Endothelial cell (in vitro differentiated cells): ENCODE measurements around the gene FRK. TPM values are rescaled to one million over a fixed set of nuclear protein-coding genes. Genes with fewer than 3 reads are reported as not detected.
"Not testable (repeated sequence)": the region's sequence is repeated elsewhere in the genome, so short reads cannot be mapped to it uniquely, and the experiment has no call there.

ENCODE experiments used
- DNase-seq: peaks from one replicate; pipeline ENCODE4 v3.0.0; 2021; ENCODE audit warnings: low spot score
- H3K27ac Mint-ChIP-seq: one replicate; pipeline ENCODE4 v1.8.0; 2021; ENCODE audit warnings: mixed read lengths, inconsistent platforms; ENCODE audit not compliant: unreplicated experiment
- H3K27me3 Mint-ChIP-seq: one replicate; pipeline ENCODE4 v1.8.0; 2021; ENCODE audit warnings: mild to moderate bottlenecking, moderate library complexity, mixed read lengths, inconsistent platforms; ENCODE audit not compliant: unreplicated experiment
- H3K36me3 Mint-ChIP-seq: one replicate; pipeline ENCODE4 v1.8.0; 2021; ENCODE audit warnings: mild to moderate bottlenecking, low read depth, mixed read lengths, inconsistent platforms; ENCODE audit not compliant: unreplicated experiment
- H3K4me1 Mint-ChIP-seq: one replicate; pipeline ENCODE4 v1.8.0; 2021; ENCODE audit warnings: mild to moderate bottlenecking, mixed read lengths, inconsistent platforms; ENCODE audit not compliant: unreplicated experiment
- H3K4me3 Mint-ChIP-seq: one replicate; pipeline ENCODE4 v1.8.0; 2021; ENCODE audit warnings: mild to moderate bottlenecking, mixed read lengths, inconsistent platforms; ENCODE audit not compliant: unreplicated experiment
- H3K9me3 Mint-ChIP-seq: one replicate; pipeline ENCODE4 v1.8.0; 2021; ENCODE audit warnings: mixed read lengths, inconsistent platforms; ENCODE audit not compliant: unreplicated experiment
- CTCF ChIP-seq: fragments of 200-600 bp; sonication (generic); IDR thresholded peaks from one replicate; pipeline ENCODE4 v1.5.0; 2021; ENCODE audit warnings: antibody characterized with exemption; ENCODE audit not compliant: unreplicated experiment
- total RNA-seq: library from RNA; stranded (reverse); fragmentation: NEBNext Ultra II Directional; extraction: Animal tissue kit (Norgen Biotek cat#: 25700); gene quantifications from one replicate; pipeline ENCODE4 v1.2.1, GENCODE V29; 2021; ENCODE audit not compliant: unreplicated experiment

The FRK gene
- total RNA-seq, 1 donor from 2014 or later, result 0.08 TPM

GRCh38 chr6:116047173-116047933 is 13.3 kb downstream of the FRK start:
- no peaks in the 10 kb centered on the region for H3K9me3 Mint-ChIP-seq
- peaks cover 3% of the 10 kb centered on the region for H3K27me3 Mint-ChIP-seq
- no peak for TF ChIP-seq CTCF
- no peak overlapping the region for H3K4me3 Mint-ChIP-seq
- no peak for DNase-seq
- no peaks in the 10 kb centered on the region for H3K4me1 Mint-ChIP-seq
- no peaks in the 10 kb centered on the region for H3K36me3 Mint-ChIP-seq
- no peak overlapping the region for H3K27ac Mint-ChIP-seq

- H3K4me1 Mint-ChIP-seq, result no peaks in the 10 kb centered on the region
- H3K27me3 Mint-ChIP-seq, result peaks cover 3% of the 10 kb centered on the region
- H3K27ac Mint-ChIP-seq, result no peak overlapping the region
- H3K36me3 Mint-ChIP-seq, result no peaks in the 10 kb centered on the region
- no peak overlapping the region for H3K4me3 Mint-ChIP-seq
- DNase-seq, result no peak
- no peak for TF ChIP-seq CTCF
- H3K9me3 Mint-ChIP-seq, result no peaks in the 10 kb centered on the region
Observed at GRCh38 chr6:116046737-116047136, 14.0 kb downstream of the FRK start.

- H3K27me3 Mint-ChIP-seq, H3K9me3 Mint-ChIP-seq, H3K36me3 Mint-ChIP-seq, DNase-seq, H3K27ac Mint-ChIP-seq, H3K4me1 Mint-ChIP-seq, H3K4me3 Mint-ChIP-seq: not testable (repeated sequence)
Observed at GRCh38 chr6:116046272-116046671, 14.4 kb downstream of the FRK start.

GRCh38 chr6:116041934-116042333 is 18.8 kb downstream of the FRK start:
- Mint-ChIP-seq H3K36me3 (no peaks in the 10 kb centered on the region), H3K27ac (no peak overlapping the region), H3K9me3 (no peaks in the 10 kb centered on the region), H3K4me3 (no peak overlapping the region), H3K4me1 (no peaks in the 10 kb centered on the region), H3K27me3 (peaks cover 2% of the 10 kb centered on the region)
- TF ChIP-seq CTCF, result no peak
- no peak for DNase-seq

DNA sequence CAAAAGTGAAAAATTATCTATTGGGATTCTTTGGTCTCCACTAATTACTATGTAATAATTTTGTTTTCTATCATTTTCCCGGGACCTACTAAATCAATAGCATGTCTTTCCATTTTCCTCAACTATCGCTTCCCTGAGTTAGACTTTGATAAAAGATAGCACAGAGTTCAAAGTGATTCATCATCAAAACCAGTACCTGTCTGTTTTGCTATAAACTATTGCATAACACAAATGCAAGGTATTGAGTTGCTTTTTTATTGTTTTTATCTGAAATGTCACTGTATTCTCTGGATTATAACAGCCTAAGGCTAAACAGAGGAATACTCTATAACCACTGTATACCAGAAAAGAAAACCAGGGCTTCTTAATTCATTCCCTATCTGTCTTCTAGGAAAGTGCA is 19.7 kb downstream of the FRK start:
- DNase-seq, result no peak
- Mint-ChIP-seq H3K27ac (no peak overlapping the region), H3K9me3 (no peaks in the 10 kb centered on the region), H3K36me3 (no peaks in the 10 kb centered on the region), H3K27me3 (peaks cover 2% of the 10 kb centered on the region), H3K4me1 (no peaks in the 10 kb centered on the region), H3K4me3 (no peak overlapping the region)
- TF ChIP-seq CTCF, result no peak
